Keratinocyte (primary cell): ENCODE measurements around the gene FGF22.

ENCODE experiments used
- CTCF ChIP-seq, 3 experiments: IDR thresholded peaks in 1 of 3; conservative IDR thresholded peaks in 1 of 3; optimal IDR thresholded peaks in 1 of 3; 2 replicates in 2 of 3; 3 replicates in 1 of 3; pipeline versions ENCODE3 to v1.5.1; 2011; ENCODE audit warnings: low read length in 3 of 3, mild to moderate bottlenecking in 3 of 3, moderate library complexity in 2 of 3, control low read depth in 1 of 3, inconsistent platforms in 1 of 3; ENCODE audit not compliant: insufficient read depth in 2 of 3; ENCODE audit errors: extremely low read depth in 1 of 3
- EZH2 ChIP-seq: IDR thresholded peaks from one replicate; pipeline ENCODE4 v1.6.1; 2012; ENCODE audit warnings: inconsistent platforms, mild to moderate bottlenecking, low read length, moderate library complexity

- TF ChIP-seq CTCF (optimal IDR thresholded peaks at IDR 0.05 in 1 of 3, IDR thresholded peaks at IDR 0.05 in 1 of 3, conservative IDR thresholded peaks at IDR 0.05 in 1 of 3; ENCODE audit: extremely low read depth in 1 of 3, insufficient read depth in 2 of 3, low read length in 3 of 3) (no peak), EZH2 (no peak)
These were observed 31.0 kb downstream of the FGF22 start for GRCh38 chr19:670609-671075.
